Measurements from ENCODE around the gene EMC7.
"Not testable (repeated sequence)": the region's sequence is repeated elsewhere in the genome, so short reads cannot be mapped to it uniquely, and the experiment has no call there.

EMC7 gene

DNA sequence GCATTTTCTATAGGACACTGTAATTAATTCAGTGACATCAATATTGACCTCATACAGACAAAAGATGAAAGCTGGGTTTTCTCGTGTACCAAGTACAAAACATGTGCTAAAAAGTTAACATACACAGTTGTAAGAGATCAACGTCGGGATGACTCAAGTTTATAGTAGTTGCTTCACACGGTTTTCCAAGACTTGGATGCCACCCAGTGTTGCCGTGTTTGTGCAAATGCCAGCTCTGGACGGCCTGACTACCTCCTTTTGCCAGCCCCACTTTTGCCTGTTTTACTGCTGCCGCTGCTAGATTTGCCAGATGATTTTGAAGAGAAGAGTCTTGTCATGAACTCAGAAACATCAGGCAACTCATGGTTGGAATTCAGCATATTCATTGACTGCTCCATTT is 17.6 kb downstream of the EMC7 start:
- DNase-seq, result no peak

DNA sequence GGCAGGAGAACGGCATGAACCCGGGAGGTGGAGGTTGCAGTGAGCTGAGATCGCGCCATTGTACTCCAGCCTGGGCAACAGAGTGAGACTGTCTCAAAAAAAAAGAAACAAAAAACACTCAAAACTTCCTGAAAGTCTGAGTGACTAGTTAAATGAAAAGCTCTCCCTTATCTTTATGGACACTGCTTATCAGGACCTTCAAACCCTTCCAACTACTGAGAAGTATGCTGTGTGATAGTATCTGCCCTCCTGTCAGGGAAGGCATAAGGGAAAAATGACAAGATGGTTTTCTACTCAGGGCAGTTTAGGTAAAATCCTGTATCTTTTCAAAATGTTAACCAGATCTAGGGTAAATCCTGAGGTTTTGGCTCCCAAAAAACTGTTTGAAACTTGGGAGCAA is 21.8 kb downstream of the EMC7 start:
- DNase-seq, result no peak

DNA sequence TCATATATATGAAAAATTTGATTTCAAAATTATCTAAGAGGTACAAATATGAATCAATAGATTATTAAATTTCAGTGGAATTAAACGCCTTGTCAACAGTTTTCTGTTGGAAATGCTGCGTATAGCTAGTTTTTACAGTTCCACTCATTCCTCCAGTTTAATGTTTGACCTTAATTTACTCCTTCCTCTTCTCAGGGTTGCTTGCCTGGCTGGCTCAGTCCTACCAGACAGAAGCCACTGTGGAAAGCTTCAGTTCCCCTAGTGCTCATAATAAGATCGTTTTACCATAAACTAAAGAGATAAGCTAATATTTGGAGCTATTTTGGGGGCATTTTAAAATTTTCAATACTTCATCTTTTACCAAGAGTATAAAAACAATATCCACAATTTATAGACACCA is 22.8 kb downstream of the EMC7 start:
- DNase-seq, result no peak

DNA sequence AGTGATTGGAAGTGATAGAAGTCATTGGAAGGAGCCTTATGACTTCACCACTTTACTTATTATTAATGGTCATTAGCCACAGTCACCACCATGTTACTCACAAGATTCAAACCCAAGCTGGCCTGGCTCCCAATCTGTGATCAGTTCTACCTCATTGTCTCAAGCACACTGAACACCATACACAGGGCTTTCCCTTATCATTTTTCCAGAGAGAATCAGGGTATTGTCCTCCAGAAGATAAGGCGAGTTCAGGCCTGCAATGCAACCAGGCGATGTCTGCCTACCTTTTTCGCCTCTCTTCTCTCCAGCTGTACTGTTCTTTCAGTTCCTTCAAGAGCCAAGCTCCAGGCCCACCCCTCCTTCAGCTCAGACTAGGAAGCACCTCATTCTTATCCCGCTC is 24.9 kb downstream of the EMC7 start:
- DNase-seq, result no peak

DNA sequence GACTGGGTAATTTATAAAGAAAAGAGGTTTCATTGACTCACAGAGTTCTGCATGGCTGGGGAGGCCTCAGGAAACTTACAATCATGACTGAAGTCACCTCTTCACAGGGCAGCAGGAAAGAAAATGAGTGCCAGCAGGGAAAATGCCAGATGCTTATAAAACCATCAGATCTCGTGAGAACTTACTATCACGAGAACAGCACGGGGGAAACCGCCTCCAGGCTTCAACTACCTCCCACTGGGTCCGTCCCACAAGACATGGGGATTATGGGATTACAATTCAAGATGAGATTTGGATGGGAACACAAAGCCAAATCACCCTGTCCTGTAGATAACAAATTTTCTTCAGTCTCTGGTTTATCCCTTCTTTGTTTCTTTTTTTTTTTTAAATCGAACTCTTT is 31.7 kb downstream of the EMC7 start:
- DNase-seq, result no peak

DNA sequence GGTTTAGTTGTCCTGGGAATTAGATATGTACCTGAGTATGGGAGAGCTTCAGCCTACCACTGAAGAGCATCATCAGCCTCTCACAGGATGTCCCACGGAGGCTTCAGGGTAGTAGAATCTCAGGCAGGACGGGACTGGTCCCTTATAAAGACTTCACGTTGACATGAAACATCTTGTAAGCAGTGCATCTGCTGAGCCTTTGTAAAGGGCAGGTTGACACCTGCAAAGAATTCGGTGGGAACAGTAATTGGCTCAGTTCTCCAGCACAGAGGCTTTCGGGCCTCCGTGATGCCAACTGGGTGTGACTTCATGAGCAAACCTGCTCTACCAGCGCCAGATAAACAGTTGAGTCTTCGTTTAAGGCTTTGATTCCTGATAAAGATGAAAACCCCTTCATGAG is 35.7 kb downstream of the EMC7 start:
- no peak for DNase-seq

DNA sequence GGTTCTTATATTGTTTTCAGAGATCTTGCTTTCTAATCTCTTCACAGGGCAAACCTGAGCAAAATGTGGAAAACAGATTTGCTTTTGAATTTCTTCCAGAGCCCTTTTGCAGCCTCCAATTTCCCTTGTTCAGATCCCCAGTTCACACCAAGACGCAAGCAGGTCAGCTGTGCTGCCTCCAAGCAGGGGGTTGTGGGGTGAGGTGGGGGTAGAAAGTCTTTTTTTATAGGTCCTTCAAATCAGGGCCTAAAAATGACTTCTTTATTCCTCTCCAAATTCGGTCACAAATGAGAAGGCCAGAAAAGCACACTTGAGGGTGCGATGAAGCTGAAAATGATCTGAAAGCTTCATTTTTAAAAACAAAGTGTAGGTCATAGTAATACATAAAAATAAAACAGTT is 36.4 kb downstream of the EMC7 start:
- DNase-seq, result no peak

DNA sequence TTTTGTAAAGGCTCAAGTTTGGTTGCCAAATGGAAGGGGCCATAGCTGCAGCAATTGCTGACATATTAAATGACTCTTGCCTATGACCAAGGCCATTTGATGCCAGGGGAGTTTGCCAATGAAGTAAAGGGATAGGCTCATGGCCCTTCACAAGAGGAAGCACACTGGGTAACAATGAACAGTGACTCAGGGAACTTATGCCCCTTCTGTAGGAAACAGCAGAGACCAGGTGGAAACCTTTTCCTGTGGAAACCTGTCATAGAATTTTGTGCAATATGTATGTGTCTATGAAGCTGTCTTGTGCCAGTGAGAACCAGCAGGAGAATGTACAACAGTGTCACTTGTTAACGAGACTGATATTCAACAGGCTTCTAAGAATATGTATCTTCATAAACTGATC is 37.2 kb downstream of the EMC7 start:
- DNase-seq, result no peak

DNA sequence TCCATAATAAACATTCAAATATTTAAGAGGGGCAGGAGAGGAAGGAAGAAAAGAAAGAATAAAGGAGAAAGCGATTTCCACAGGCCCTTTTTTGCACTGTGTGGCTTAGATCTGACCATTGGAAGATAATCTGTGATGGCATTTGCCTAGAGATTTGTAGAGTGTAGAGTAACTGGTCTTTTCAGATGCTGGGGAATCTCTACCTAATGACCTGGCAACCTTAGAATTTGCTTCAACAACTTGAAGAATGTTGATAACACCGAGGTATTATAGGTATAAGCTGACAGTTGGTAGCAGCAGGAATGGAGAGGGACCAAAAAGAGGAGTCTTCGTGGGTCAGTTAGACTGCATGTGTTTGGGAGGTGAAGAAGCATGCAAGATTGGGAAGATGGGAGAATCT is 41.7 kb downstream of the EMC7 start:
- DNase-seq, result no peak

DNA sequence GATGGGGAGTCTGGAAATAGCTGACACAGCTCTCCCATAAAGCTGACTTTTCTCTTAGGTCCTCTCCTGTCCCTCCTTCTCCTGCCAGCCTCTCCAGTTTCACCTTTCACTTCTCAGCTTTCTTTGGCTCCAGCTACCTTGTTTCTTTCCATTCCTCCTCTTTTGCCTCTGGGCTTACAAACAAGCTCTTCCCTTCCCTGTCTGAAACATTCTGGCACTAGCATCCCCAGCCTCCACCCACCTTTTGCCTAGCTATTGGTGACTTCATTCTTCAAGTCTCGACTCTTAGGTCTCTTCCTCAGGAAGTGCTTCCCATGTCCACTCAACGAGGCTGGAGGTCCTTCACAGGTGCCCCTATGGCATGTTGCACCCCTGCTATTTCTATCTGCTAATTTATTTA is 42.2 kb downstream of the EMC7 start:
- no peak for DNase-seq

DNA sequence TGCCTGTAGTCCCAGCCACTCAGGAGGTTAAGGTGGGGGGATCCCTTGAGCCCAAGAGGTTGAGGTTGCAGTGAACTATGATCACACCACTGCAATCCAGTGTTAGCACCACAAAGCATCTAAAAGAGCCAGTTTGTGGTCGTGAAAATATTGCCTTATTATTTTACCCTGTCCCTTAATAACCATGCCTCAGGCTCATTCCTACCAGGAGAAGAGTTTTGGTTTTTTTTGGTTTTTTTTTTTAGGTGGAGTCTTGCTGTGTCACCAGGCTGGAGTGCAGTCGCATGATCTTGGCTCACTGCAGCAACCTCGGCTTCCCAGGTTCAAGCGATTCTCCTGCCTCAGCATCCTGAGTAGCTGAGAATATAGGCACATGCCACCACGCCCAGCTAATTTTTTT is 44.8 kb downstream of the EMC7 start:
- DNase-seq, result no peak

DNA sequence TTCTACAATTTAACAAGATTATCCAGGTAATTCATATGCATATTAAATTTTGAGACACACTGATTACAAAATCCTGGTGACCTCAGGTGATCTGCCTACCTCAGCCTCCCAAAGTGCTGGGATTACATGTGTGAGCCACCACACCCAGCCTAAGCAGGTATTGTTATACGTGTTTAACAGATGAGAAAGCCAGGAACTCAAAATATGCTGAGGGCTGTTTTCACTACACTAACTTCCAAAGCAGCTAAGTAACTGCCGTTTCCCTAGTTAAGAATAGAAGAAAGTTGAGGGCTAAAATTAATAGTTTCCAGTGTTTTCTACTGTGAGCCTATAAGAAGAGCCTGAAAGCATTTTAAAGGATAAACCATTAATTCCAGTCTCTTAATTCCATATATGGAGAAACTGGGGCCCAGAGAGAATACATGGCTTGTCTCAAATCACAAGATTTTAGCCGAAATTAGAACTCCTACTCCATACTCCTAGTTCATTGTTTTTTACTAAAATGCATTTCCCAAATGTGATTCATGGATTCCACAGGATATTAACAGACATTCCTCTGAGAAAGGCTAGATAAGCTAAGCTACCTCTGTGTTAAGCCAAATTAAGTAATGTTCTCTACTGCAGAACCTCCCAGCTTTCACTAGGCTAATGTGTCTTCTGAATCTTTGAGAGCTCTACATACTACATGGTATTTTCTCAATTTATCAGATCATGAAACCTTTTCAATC is 45.6 kb downstream of the EMC7 start:
- DNase-seq, result no peak

DNA sequence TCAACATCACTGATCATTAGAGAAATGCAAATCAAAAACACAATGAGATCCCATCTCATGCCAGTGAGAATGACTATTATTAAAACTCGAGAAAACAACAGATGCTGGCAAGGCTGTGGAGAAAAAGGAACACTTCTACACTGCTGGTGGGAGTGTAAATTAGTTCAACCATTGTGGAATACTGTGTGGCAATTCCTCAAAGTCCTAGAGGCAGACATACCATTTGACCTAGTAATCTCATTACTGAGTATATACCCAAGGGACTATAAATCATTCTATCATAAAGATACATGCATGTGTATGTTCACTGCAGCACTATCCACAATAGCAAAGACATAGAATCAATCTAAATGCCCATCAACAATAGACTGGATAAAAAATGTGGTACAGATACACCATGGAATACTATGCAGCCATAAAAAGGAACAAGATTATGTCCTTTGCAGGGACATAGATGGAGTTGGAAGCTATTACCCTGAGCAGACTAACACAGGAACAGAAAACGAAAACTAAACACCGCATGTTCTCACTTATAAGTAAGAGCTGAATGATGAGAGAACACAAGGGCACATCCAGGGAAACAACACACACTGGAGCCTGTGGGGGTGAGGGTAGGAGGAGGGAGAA is 47.5 kb downstream of the EMC7 start:
- DNase-seq, result no peak

DNA sequence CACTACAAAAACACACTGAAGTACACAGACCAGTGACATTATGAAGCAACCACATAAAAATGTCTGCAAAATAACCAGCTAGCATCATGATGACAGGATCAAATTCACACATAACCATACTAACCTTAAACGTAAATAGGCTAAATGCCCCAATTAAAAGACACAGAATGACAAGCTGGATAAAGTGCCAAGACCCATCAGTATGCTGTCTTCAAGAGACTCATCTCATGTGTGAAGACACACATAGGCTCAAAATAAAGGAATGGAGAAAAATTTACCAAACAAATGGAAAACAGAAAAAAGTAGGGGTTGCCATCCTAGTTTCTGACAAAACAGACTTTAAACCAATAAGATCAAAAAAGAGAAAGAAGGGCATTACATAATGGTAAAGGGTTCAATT is 51.3 kb downstream of the EMC7 start:
- DNase-seq, result not testable (repeated sequence)

DNA sequence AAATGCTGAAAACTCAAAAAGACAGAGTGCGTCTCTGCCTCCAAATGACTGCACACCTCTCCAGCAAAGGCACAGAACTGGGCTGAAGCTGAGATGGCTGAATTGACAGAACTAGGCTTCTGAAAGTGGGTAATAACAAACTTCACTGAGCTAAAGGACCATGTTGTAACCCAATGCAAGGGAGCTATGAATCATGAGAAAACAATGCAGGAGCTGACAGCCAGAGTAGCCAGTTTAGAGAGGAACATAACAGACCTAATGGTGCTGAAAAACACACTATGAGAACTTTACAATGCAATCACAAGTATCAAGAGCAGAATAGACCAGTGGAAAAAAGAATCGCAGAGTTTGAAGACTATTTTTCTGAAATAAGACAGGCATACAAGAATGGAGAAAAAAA is 52.5 kb downstream of the EMC7 start:
- DNase-seq, result no peak

DNA sequence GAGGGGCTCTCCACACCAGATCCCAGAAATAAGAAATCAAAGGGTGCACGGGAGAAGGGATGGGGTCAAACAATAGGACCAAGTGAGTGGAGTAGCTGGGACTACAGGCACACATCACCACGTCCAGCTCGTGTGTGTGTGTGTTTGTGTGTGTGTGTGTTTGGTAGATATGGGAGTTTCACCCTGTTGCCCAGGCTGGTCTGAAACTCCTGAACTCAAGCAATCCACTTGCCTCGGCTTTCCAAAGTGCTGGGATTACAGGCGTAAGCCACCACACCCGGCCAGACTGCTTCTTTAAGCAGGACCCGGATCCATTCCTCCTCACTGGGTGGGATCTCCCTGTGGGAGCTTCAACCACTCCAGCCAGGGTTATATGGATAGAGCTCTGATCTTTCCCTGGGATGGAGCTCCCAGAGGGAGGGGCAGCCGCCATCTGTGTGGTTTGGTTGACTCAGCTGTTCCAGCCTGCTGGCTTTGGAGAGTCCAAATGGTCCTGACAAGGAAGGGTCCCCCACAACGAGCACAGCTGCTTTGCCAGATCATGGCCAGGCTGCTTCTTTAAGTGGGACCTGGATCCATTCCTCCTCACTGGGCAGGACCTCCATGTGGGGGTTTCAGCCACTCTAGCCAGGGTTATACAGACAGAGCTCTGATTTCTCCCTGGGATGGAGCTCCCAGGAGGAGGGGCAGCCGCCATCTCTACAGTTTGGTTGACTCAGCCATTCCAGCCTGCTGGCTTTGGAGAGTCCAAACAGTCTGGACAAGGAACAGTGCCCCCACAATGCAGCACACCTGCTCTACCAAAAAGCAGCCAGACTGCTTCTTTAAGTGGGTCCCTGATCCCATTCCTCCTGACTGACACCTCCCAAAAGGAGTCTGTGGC is 53.5 kb downstream of the EMC7 start:
- no peak for DNase-seq

DNA sequence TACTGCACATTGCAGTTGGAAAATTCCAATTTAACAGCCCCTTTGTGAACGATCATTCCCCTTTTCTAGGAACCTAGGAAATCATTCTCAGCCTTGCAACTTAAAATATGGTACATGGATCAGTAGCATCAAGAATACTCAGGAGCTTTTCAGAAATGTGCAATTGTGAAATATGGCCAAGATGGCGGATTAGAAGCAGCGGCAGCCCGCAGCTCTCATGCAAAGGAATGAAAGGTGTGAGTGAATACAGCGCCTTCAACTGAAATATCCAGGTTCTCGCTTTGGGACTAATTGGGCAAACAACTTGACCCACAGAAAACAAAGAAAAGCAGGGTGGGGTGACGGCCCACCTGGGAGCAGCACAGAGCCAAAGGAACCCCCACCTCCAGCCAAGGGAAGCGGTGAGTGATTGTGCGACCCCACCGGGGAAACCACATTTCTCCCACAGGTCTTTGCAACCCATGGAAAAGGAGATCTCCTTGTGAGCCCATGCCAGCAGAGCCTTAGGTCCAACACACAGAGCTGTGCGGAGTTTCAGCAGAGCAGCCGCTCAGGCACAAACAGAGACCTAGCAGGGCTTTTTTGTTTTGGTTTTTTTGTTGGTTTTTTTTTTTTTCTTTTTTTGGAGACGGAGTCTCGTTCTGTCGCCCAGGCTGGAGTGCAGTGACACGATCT is 55.1 kb downstream of the EMC7 start:
- DNase-seq, result no peak

DNA sequence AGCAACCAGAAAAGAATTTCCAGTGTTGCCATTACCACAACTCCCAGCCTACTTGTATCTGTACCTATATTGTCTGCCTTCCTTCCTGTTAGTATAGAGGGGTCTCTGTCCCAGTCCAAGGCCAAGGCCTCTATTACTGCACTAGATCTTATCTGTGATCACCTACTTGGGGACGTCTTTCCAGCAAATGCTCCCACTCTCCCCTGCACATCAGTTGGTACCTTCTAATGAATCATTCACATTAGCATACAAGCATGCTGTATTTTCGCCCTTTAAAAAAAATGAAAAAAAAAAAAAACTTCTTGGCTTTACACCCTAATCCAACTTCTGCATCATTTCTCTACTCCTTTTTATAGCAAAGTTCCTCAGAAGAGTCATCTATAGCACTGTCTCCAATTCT is 57.8 kb downstream of the EMC7 start:
- DNase-seq, result no peak

DNA sequence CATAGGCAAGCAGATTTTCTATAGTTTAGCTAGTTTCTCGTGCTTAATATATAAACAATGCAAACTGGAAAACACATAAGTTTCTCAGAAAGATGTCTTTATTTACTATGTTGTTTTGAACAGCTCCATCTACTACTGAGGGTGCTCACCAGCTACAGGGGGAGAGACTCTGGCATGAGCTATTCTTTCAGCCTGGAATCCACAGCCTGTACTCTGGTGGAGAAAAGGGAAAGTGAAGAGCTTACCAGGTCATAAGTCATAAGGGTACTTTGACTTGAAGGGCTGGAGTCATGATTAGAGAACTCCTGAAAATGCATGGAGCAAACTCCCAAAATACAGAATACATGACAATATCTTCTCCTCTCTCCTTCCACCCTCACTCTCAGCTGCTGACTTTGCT is 58.3 kb downstream of the EMC7 start:
- DNase-seq, result no peak

DNA sequence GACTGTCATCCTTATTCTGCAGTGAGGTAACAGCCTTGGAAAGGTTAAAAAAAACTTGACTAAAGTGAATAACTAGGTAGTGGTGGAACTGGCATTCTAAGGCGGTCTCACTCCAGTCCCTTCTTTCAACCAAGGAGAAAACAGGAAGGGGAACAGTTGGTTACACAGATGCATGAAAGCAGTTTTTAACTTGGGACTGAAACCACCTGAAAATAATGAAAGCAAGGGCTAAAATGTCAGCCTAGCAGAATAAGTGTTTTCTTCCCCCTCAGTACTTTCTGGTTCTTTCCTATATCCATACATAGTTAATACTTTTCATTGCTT is 61.9 kb downstream of the EMC7 start:
- DNase-seq, result no peak

DNA sequence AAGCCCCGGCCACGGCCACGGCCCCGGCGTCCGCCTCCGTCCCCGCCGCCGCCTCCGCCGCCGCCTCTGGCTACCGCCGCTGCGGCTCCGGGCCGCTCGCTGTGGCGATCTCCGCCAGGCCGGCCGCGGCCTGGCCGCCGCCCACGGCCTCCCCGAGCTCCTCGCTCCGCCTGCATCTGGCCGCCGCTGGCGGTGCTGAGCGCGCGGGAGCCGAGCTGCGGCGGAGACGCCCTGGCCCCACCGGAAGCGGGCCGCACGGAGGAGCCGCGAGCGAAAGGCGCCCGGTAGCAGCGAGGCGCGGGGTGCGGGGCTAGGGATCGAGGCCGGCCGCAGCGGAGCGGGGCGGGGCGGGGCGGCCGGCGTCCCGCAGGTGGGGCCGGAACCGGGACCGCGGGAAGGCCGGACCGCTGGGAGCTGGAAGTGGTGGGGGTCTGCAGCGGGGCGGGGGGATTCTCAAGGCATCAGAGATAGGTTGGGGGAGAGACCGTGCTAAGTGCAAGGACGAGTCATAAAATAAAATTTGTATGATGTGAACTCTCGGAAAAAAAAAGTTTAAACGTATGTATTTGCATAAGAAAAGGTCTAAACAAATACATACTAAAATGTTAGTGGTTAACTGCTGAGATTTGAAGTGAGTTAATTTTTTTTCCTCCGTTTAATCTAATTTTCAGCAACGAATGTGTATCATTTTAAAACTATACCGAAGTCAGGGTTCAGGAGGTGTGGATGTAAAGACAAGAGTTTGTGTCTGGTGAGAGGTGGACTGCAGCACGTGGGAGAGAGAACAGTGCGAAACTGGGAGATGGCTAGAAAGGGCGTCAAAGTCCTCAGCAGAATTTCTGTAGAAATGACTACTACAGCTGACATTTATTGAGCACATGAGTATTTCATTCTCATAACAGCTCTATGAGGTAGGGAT is 62.5 kb downstream of the EMC7 start, which contains the start of gene AVEN:
Gene AVEN (minus strand): TSS at position 334 of the 919 bp plus-strand sequence. CDS start 158 bp downstream, at position 176.
- DNase-seq, result peak; percentile 54 to 66
